Stimulated activated effector memory CD8-positive, alpha-beta T cell treated with anti-CD3 and anti-CD28 coated beads, Interleukin-12 subunit alpha, Interleukin-12 subunit beta, amount 100 ng/mL, for 72 hours (primary cell): ENCODE results near the gene KCNJ14.

ENCODE experiments used
- ATAC-seq: fragments of 150-1000 bp; cut with Tn5 transposase; 2 replicates; pipeline ENCODE4 v1.10.0; 2021
- DNase-seq, 2 donors: peaks; one replicate each; pipeline ENCODE4 v3.0.0; 2021 to 2022; ENCODE audit warnings: low spot score in 2 of 2
- H3K27ac Mint-ChIP-seq: one replicate; pipeline ENCODE4 v1.8.0; 2022; ENCODE audit warnings: mild to moderate bottlenecking, mixed read lengths
- H3K36me3 Mint-ChIP-seq: one replicate; pipeline ENCODE4 v1.8.0; 2022; ENCODE audit warnings: mild to moderate bottlenecking, mixed read lengths
- H3K4me1 Mint-ChIP-seq: one replicate; pipeline ENCODE4 v1.8.0; 2022; ENCODE audit warnings: mixed read lengths
- H3K4me3 Mint-ChIP-seq: one replicate; pipeline ENCODE4 v1.8.0; 2022; ENCODE audit warnings: mild to moderate bottlenecking, mixed read lengths
- H3K9me3 Mint-ChIP-seq: one replicate; pipeline ENCODE4 v1.8.0; 2022; ENCODE audit warnings: mixed read lengths

The KCNJ14 gene

GRCh38 chr19:48513289-48514122, 58.1 kb downstream of the KCNJ14 start:
- no peaks in the 10 kb centered on the region for H3K36me3 Mint-ChIP-seq
- DNase-seq (peak in 1 of 2 donors; percentile 82), ATAC-seq (peak; percentile 82)
- no peaks in the 10 kb centered on the region for H3K9me3 Mint-ChIP-seq
- H3K4me3 Mint-ChIP-seq, result no peak overlapping the region
- H3K27ac Mint-ChIP-seq, result peak overlapping the region; percentile 19
- H3K4me1 Mint-ChIP-seq, result peaks cover 21% of the 10 kb centered on the region

GRCh38 chr19:48514123-48514458, 58.7 kb downstream of the KCNJ14 start:
- DNase-seq (no peak), ATAC-seq (no peak)
- H3K27ac Mint-ChIP-seq, result peak overlapping the region; percentile 19
- H3K4me1 Mint-ChIP-seq, result peaks cover 21% of the 10 kb centered on the region
- H3K4me3 Mint-ChIP-seq, result no peak overlapping the region
- no peaks in the 10 kb centered on the region for H3K9me3 Mint-ChIP-seq
- H3K36me3 Mint-ChIP-seq, result no peaks in the 10 kb centered on the region

GRCh38 chr19:48516536-48516935, 61.2 kb downstream of the KCNJ14 start:
- peaks cover 7% of the 10 kb centered on the region for H3K4me1 Mint-ChIP-seq
- no peaks in the 10 kb centered on the region for H3K36me3 Mint-ChIP-seq
- no peak for ATAC-seq
- no peaks in the 10 kb centered on the region for H3K9me3 Mint-ChIP-seq
- no peak for DNase-seq
- no peak overlapping the region for H3K4me3 Mint-ChIP-seq
- H3K27ac Mint-ChIP-seq, result no peak overlapping the region
